Stomach (tissue), 9 donors: ENCODE measurements around the gene FDX2. TPM values are rescaled to one million over a fixed set of nuclear protein-coding genes. Genes with fewer than 3 reads are reported as not detected.

Experiments used
- DNase-seq, 2 donors: peaks; one replicate each; pipeline versions ENCODE4 v3.0.0 to v3.0.0-alpha.2; 2013 to 2019
- H3K27ac ChIP-seq, 5 donors: fragments of 200-600 bp in 4 of 5; sonication (generic) in 4 of 5; one replicate each; pipeline ENCODE4 v1.5.1; 2013 to 2019; ENCODE audit warnings: mild to moderate bottlenecking in 1 of 5, moderate library complexity in 1 of 5
- H3K27me3 ChIP-seq, 3 donors: fragments of 200-600 bp; sonication (generic); one replicate each; pipeline ENCODE4 v1.5.1; 2017 to 2019; ENCODE audit warnings: mixed run types in 1 of 3
- H3K36me3 ChIP-seq, 4 donors: fragments of 200-600 bp; sonication (generic); 1 replicate in 3 of 4; 2 replicates in 1 of 4; pipeline ENCODE4 v1.5.1; 2016 to 2019
- H3K4me1 ChIP-seq, 4 donors: fragments of 200-600 bp; sonication (generic); one replicate each; pipeline ENCODE4 v1.5.1; 2016 to 2019
- H3K4me3 ChIP-seq, 4 donors: fragments of 200-600 bp; sonication (generic) in 3 of 4; one replicate each; pipeline ENCODE4 v1.5.1; 2016 to 2019; ENCODE audit warnings: mild to moderate bottlenecking in 1 of 4
- H3K9me3 ChIP-seq, 4 donors: fragments of 200-600 bp; sonication (generic); one replicate each; pipeline ENCODE4 v1.5.1; 2016 to 2019
- EP300 ChIP-seq: sonication (generic); formaldehyde crosslinking; IDR thresholded peaks from one replicate; pipeline ENCODE4 v1.6.1; 2017; ENCODE audit warnings: antibody characterized with exemption
- POLR2A ChIP-seq, 4 donors: fragments of 450-650 bp; IDR thresholded peaks; one replicate each; pipeline ENCODE4 v1.6.1; 2016; ENCODE audit warnings: antibody characterized with exemption in 4 of 4, control low read depth in 2 of 4, mild to moderate bottlenecking in 1 of 4, moderate library complexity in 1 of 4
- POLR2AphosphoS5 ChIP-seq, 3 donors: sonication (generic); formaldehyde crosslinking; IDR thresholded peaks; one replicate each; pipeline ENCODE4 v1.6.1; 2016; ENCODE audit warnings: antibody characterized with exemption in 3 of 3
- WGBS, 5 donors: extraction: QIAGEN DNeasy Blood & Tissue Kit in 3 of 5; methylation state at CpG; one replicate each; pipeline versions ENCODE4 v1.1.5 to v1.1.7; 2013 to 2018; 5-methylcytosine and 5-hydroxymethylcytosine counted together
- intact Hi-C: fragments of 100-400 bp; cut with DNase I; formaldehyde crosslinking; loops from one replicate; pipeline ENCODE4 v1.15.1; 2023; ENCODE audit warnings: low total_unique reads
- polyA plus RNA-seq, 3 donors: library from polyadenylated mRNA; stranded (reverse); fragments of 200-250 nt; gene quantifications; one replicate each; pipeline ENCODE4 v1.2.3, GENCODE V29; 2013
- total RNA-seq, 5 donors: library from RNA; depleted of rRNA; stranded (reverse); fragments of >200 nt; gene quantifications; one replicate each; pipeline versions ENCODE4 v1.1.0 to v1.2.3, GENCODE V29; 2014 to 2016
- TF ChIP-seq, protein P1 (sequence below), 7 experiments: fragments of 450-650 bp in 4 of 7; fragments of 200-600 bp in 3 of 7; sonication (generic) in 3 of 7; IDR thresholded peaks; one replicate each; pipeline ENCODE4 v1.5.1; 2016 to 2019; ENCODE audit warnings: antibody characterized with exemption in 7 of 7, control low read depth in 2 of 7, mild to moderate bottlenecking in 1 of 7
- donor health status: healthy with polysubstance abuse.
- donor health status: Bipolar disorder and iron deficiency.
- donor health status: healthy.

Gene FDX2
- total and polyA plus RNA-seq, 8 donors: 0.89 to 54.3 (median 28.8) TPM; not detected in 1

- Histone ChIP-seq H3K36me3 (peaks cover 41 to 66% (median 61%) of the 10 kb centered on the region in 4 donors), H3K4me3 (no peak overlapping the region), H3K4me1 (peaks cover 13 to 22% (median 15%) of the 10 kb centered on the region in 4 donors), H3K9me3 (no peaks in the 10 kb centered on the region), H3K27ac (no peak overlapping the region), H3K27me3 (no peaks in the 10 kb centered on the region)
- no peak for TF ChIP-seq POLR2A (IDR thresholded peaks at IDR 0.05)
- TF ChIP-seq, protein P1, sequence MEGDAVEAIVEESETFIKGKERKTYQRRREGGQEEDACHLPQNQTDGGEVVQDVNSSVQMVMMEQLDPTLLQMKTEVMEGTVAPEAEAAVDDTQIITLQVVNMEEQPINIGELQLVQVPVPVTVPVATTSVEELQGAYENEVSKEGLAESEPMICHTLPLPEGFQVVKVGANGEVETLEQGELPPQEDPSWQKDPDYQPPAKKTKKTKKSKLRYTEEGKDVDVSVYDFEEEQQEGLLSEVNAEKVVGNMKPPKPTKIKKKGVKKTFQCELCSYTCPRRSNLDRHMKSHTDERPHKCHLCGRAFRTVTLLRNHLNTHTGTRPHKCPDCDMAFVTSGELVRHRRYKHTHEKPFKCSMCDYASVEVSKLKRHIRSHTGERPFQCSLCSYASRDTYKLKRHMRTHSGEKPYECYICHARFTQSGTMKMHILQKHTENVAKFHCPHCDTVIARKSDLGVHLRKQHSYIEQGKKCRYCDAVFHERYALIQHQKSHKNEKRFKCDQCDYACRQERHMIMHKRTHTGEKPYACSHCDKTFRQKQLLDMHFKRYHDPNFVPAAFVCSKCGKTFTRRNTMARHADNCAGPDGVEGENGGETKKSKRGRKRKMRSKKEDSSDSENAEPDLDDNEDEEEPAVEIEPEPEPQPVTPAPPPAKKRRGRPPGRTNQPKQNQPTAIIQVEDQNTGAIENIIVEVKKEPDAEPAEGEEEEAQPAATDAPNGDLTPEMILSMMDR (IDR thresholded peaks at IDR 0.05): no peak
- no peak for TF ChIP-seq POLR2AphosphoS5 (IDR thresholded peaks at IDR 0.05)
- no peak for TF ChIP-seq EP300
- 81 to 88% (median 83%) methylated on average over 25 to 29 of the region's 29 CpGs for WGBS, 5 donors
- no peak for DNase-seq
- intact Hi-C loops: no loop called here
Observed at GRCh38 chr19:10317045-10317856, 1.4 kb upstream of the FDX2 start.

- intact Hi-C loops: no loop called here
- no peaks in the 10 kb centered on the region for H3K27me3 ChIP-seq
- TF ChIP-seq EP300: no peak
- TF ChIP-seq, protein P1 (IDR thresholded peaks at IDR 0.05): no peak
- TF ChIP-seq POLR2A (IDR thresholded peaks at IDR 0.05): no peak
- TF ChIP-seq POLR2AphosphoS5 (IDR thresholded peaks at IDR 0.05): no peak
- 62 to 69% (median 62%) methylated on average over 13 to 19 of the region's 19 CpGs for WGBS, 5 donors
- H3K9me3 ChIP-seq: no peaks in the 10 kb centered on the region
- DNase-seq: no peak
- peak overlapping the region in 4 of 5 donors; percentile 52 to 79 (median 68) for H3K27ac ChIP-seq
- H3K4me3 ChIP-seq: peak overlapping the region; percentile 71 to 99 (median 84)
- H3K4me1 ChIP-seq: peaks cover 13 to 22% (median 15%) of the 10 kb centered on the region in 4 donors
- H3K36me3 ChIP-seq: peaks cover 33 to 58% (median 53%) of the 10 kb centered on the region in 4 donors
Observed at GRCh38 chr19:10316229-10317044, 622 bp upstream of the FDX2 start.

DNA sequence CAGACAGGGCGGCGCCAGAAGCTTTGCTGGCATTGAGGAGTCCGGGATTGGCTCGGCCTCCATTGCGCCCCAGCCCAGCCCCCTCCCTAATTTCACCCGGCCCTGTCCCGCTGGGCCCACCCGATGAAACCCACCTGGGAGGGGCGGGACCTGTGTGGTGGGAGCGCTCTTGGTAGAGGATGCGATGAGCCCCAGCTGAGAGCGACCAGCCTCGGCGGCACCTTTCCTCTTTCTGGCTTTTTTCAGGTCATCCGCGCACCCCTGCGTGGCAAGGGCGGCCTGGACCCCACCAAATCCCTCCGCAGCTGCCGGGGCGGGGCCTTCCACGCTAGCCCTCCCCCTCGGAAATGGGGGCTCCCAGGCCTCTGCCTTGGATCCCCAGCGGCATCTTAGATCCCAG lies 6.4 kb downstream of the FDX2 start, which contains the start of gene ZGLP1:
Gene ZGLP1, minus strand, starts transcription at position 393 of the 400 bp plus-strand sequence.
- Histone ChIP-seq H3K9me3 (no peaks in the 10 kb centered on the region), H3K4me3 (no peak within 1 kb of the TSS), H3K4me1 (peaks cover 0 to 5% (median 0%) of the 10 kb centered on the region in 4 donors), H3K36me3 (peaks cover 6 to 37% (median 25%) of the 10 kb centered on the region in 4 donors), H3K27me3 (no peaks in the 10 kb centered on the region), H3K27ac (no peak within 1 kb of the TSS)
- intact Hi-C loops: no loop called here
- 90 to 94% (median 93%) methylated on average over 19 to 24 of the region's 24 CpGs for WGBS, 5 donors
- no peak for DNase-seq
- no peak for TF ChIP-seq POLR2A (IDR thresholded peaks at IDR 0.05)
- TF ChIP-seq, protein P1 (IDR thresholded peaks at IDR 0.05): no peak

- no peak for TF ChIP-seq POLR2AphosphoS5 (IDR thresholded peaks at IDR 0.05)
- intact Hi-C loops: no loop called here
- Histone ChIP-seq H3K4me1 (no peaks in the 10 kb centered on the region), H3K36me3 (peaks cover 6 to 33% (median 22%) of the 10 kb centered on the region in 4 donors), H3K27ac (no peak overlapping the region), H3K4me3 (no peak overlapping the region), H3K27me3 (peaks cover 0 to 13% (median 0%) of the 10 kb centered on the region in 3 donors), H3K9me3 (no peaks in the 10 kb centered on the region)
- 86 to 94% (median 92%) methylated on average over 5 of the region's 5 CpGs for WGBS, 5 donors
- no peak for DNase-seq
Observed at GRCh38 chr19:10306327-10306726, 9.5 kb downstream of the FDX2 start.
